Measurements from ENCODE around the gene SNRNP200.

DNA sequence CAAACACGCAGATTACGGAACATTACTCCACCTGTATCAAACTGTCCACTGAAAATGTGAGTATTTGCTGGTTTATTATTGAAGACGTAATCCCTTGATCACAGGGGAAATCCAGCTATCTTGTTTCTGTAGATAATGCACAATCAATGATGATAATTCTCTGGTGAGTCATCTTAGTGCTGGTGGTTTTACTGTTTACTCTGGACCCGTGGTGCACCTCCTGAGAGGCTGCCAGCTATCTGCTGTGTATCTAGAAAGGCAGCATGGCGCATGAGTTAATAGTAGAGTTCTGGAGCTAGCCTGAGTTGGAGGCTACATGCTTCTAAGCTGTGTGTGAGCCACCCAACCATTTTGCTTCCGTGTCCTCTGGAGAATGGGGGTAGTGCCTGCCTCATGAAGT lies 36.7 kb upstream of the SNRNP200 start:
- TF ChIP-seq CTCF (IDR thresholded peaks at IDR 0.05), result no peak
- TF ChIP-seq, protein P1, sequence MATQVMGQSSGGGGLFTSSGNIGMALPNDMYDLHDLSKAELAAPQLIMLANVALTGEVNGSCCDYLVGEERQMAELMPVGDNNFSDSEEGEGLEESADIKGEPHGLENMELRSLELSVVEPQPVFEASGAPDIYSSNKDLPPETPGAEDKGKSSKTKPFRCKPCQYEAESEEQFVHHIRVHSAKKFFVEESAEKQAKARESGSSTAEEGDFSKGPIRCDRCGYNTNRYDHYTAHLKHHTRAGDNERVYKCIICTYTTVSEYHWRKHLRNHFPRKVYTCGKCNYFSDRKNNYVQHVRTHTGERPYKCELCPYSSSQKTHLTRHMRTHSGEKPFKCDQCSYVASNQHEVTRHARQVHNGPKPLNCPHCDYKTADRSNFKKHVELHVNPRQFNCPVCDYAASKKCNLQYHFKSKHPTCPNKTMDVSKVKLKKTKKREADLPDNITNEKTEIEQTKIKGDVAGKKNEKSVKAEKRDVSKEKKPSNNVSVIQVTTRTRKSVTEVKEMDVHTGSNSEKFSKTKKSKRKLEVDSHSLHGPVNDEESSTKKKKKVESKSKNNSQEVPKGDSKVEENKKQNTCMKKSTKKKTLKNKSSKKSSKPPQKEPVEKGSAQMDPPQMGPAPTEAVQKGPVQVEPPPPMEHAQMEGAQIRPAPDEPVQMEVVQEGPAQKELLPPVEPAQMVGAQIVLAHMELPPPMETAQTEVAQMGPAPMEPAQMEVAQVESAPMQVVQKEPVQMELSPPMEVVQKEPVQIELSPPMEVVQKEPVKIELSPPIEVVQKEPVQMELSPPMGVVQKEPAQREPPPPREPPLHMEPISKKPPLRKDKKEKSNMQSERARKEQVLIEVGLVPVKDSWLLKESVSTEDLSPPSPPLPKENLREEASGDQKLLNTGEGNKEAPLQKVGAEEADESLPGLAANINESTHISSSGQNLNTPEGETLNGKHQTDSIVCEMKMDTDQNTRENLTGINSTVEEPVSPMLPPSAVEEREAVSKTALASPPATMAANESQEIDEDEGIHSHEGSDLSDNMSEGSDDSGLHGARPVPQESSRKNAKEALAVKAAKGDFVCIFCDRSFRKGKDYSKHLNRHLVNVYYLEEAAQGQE (IDR thresholded peaks at IDR 0.05; ENCODE audit: insufficient read depth in 1 of 2, low read depth in 2 of 2, low read length in 1 of 2), result no peak
- no peak for TF ChIP-seq POLR2AphosphoS5 (IDR thresholded peaks at IDR 0.05; ENCODE audit: low read depth, low read length)
- TF ChIP-seq SIN3A (IDR thresholded peaks at IDR 0.05; ENCODE audit: borderline replicate concordance, insufficient read depth, low read depth, low read length), result no peak
- TF ChIP-seq TCF7L2 (IDR thresholded peaks at IDR 0.05; ENCODE audit: low read depth, low read length), result no peak

Measured in Panc1 (cell line).